Limb (tissue), 2 donors: ENCODE results near the gene ZNF831.

Source experiments
- DNase-seq, 2 donors: peaks; one replicate each; pipeline ENCODE4 v3.0.0-alpha.2; 2016; ENCODE audit errors: extremely low spot score in 2 of 2

The ZNF831 gene

DNA sequence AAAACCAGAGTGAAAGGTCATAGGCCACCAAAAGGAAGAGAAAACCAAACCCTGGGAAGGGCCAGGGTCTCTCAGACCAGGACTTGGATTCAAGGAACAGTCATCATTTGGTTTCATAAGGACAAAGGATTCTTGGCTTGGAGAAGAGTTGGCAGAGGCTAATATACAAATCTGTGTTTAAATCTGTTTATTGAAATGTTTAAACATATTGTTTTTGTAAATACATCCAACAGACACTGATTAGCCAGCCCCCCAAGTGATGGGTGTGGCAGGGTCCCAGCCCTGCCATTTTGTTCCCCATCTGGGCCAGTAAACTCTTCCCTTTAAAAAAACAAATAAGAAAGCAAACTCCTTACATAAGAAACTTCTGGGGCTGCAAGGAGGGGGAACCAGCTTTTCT, 6.1 kb upstream of the ZNF831 start:
- no peak for DNase-seq

DNA sequence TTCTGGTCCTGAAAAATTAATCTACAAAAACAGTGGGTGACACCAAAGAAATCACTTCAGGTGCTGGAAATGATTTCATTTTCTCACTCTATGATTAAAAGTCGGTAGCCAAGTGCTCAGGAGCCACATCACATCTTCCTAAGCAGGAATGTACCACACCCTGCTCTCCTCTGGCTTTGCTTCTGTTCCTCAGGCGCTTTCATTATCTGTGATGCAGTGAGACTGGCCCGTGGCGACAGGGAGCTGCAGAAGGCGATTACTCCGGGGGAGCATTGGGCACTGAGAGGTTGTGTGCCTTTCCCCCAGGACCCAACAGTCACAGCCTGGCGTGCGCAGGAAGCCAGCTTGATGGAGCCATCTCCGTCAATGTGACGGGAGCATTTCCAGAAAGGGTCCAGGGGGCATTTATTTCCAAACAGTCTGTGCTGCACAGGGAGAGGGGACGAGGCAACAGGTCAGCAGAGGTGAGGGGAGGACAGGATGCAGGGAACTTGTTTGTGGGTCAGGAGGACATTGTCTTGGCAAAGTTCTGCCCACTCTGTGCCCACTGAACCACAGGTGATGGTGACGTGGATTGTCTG, 5.6 kb upstream of the ZNF831 start:
- DNase-seq, result no peak

DNA sequence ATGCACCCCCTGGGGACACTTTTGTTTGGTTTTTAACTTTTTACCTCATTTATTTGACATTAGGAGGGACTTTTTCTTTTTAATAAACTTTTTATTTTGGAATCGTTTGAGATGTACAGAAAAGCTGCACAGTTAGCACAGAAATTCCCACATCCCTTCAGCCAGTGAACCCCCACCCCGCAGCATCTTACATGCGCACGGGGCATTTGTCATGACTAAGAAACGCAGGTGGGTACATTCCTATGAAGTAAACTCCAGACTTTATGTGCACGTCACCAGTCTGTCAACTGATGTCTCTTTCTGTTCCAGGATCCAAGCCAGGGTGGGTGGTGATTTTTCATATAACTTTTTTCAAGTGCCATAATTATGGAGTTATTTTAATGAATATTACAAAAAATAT, 4.9 kb upstream of the ZNF831 start:
- no peak for DNase-seq

DNA sequence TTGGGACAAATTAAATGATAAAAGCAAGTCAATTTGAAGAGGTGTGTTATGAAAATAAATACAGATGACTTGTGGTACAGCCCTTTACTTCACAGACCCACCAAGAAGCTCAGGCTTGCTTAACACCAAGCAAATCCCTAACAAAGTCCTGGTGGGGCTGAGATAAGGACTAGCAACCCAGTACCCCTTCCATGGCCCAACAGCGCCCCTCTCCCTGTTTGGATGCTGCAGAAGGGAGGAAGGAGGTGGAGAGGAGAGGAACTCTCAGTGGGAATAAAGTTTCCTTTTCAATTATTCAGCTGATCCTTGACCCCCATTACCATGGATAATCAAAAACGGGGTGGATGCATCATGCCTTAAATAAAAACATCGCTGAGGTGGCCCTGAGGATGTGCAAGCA, 4.5 kb upstream of the ZNF831 start:
- no peak for DNase-seq

DNA sequence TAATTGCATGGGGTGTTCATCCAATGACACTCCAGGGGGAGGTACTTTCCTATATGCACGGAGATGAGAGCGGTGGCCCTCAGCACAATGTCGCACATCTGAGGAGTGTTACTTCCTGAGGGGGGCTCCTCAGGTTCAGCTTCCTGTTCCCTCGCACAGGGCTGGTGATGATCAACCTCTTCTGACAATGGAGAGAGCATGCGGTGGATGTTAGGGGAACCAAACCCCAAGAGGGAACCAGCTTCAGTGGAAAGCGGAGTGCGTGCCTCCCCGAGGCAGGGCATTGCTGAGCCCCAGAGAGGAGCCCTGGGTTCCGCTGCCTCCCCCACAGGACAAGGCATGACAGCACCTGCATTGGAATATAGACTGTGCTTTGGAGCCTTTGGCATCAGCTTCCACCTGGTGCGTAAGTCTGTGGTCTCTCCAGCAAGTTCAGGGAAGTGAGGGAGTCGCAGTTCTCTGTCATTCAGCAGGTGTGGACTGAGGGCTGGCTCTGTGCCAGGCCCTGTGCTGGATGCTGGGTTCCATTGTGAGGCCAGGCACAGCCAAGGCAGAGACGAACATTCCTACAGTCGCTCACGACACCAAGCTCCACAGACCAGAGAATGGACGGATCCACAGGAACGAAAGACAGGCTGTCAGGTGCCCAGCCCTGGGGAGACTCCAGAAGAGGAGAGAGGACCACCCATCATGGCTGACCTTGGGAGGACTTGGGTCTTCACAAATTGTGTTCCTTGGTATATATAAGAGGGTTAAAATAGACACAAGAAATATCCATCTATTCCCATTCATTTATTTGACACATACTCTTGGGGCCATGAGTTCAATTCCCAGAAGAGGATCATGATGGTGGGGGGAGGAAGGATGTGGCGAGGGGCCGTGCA, 3.9 kb upstream of the ZNF831 start:
- DNase-seq, result no peak

DNA sequence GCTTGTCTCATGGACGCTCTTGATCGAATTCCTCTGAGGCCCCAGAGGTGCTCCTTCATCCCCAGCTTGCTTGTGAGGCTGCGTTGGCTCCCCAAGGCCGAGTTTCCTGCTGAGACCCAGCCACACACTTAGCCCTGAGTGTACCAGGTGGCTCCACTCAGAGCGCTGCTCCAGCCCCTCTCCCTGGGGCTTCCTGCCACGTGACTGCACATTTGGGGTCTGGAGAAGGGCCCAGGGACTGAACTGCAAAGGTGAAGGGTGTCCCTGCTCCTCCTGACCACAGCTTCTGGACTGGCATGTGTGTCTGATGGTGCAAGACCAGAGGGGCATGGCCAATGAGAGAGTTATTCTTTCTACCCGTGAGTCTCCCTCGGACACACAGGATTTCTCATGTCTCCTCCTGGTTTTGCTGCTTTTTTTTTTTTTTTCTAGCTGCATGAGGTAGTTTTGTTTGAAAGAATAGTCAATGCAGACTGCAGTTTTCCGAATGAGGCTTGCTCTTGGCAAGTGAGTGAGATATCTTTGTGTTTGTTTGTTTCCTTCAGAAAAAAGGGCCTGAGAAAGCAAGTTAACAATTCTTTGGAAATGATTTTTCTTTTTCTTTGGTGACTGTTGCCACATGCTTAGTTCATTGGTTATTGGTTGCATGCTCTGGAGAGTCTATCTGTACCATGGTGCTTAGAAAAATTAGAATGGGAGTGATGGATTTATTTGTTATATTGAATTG, 3.1 kb upstream of the ZNF831 start:
- DNase-seq, result no peak

DNA sequence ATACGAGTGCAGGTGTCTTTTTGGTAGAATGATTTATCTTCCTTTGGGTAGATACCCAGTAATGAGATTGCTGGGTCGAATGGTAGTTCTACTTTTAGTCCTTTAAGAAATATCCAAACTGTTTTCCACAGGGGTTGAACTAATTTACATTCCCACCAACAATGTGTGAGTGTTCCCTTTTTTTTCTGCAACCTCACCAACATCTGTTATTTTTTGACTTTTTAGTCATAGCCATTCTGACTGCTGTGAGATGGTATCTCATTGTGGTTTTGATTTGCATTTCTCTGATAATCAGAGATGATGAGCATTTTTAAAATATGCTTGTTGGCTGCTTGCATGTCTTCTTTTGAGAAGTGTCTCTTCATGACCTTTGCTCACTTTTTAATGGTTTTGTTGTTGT, 1.9 kb upstream of the ZNF831 start:
- DNase-seq, result no peak

DNA sequence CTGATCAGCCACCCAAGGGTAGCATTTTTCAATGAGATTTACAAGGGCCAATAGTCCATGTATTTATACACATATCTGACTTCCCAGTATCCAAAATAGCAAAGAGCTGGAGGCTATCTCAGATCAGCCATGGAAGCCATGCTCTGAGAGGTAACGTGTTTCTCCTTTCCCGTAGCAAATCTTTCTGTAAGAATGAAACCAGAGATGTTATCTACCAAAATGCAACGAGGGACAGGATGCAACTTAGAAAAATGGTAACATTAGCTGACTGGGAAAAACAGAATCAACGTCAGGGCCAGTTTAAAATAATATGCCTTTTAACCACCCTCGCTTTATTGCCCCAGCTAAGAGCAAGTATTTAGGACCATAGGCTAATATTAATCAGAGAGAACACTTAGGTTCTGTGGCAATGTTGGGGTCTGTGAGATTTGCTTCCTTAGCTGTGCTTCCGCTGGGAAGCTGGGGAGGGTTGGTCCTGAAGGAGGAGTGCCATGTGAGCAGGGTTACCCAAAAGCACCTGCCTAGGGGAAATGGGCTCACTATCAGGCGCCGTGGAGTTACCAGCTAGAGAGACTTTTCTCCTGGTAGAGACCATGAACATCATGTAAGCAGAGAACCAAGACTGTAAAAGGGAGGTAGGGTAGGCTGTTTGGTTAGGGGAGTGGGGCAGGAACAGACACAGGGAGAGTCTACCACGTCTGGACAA, 1.2 kb downstream of the ZNF831 start:
- no peak for DNase-seq

DNA sequence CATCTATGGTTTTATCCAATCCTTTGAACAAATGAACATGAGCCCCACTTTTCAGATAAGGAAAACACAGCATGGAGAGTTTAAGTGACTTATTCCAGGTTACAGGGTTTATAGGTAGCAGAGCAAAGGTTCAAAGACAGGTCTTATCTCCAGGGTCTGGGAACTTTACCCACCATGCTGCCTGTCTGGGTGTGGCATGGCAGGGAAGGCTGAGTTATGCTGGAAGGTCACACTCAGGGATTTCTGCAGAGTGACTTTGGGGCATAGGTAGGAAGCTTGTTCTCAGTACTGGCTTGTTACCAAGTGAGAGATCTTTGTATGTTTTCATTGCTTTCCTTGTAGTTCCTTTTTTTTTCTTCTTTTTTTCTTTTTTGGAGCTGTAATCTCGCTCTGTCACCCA, 1.8 kb downstream of the ZNF831 start:
- no peak for DNase-seq

DNA sequence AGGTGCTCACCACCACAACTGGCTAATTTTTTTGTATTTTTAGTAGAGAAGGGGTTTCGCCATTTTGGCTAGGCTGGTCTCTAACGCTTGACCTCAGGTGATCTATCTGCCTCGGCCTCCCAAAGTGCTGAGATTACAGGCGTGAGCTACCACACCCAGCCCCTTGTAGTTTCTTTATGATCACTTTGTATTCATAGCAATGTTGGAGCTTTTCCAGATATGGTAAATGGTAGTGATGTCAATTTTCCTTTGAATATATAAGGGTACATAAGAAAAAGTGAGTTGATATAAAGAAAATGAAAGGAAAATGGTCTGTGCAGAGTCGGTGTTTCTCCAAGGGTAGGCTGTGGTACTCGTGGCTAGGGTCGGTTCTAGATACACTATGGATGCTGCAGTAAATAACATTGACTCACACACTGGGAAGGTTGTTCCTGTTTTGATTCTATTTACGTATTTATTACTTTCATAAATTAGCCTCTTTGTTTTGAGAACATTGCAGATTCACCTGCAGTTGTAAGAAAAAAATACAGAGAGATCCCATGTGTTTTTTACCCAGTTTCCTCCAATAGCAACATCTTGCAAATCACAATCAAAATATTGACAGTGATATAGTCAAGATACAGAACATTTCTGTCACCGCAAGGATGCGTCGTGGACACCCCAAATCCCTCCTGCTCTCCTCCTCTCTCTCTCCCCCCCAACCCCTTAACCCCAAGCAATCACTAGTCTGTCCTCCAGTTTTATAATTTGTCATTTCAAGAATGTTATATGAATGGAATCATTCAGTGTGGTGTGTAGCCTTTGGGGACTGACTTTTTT, 2.5 kb downstream of the ZNF831 start:
- no peak for DNase-seq

DNA sequence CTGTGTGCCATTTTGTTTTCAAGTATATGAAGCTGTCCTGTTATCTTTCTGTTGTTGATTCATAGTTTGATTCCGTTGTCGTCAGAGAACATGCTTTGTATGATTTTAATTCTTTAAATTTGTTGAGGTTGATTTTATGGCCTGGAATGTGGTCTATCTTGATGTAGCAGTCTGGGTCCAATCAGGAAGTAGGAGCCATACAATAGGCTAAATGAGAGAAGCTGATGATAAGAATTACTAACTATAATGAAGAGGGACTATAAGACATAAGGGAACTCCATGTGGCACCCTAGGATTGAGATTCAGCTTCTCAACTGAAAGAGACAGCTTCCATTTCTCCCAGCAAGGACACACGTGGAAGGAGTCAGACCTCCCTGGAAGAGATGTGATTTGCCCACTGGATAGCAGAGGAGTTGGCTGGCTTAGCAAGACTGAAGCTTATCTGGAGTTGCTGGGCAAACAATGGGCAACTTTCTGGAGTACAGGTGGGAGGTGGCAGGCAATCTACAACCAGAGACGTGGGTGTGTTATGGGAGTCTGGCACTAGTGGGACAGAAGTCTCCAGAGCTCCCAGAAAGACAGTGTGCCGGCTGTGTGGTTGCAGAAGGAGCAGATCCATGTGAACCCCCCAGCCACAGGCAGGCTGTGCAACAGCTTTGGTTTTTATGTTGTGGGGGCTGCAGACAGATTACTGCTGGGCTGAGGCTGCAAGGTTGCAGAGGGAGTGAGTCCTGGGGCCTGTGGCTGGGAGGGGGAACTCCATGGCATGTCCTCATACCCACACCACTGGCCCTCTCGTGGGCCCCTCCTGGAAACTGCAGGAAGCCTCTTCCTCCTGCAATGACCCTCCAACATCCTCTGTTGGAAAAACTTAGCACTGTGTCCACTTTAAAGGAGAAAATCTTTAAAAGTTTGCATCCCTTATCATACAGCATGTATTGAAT, 7.1 kb downstream of the ZNF831 start:
- no peak for DNase-seq

DNA sequence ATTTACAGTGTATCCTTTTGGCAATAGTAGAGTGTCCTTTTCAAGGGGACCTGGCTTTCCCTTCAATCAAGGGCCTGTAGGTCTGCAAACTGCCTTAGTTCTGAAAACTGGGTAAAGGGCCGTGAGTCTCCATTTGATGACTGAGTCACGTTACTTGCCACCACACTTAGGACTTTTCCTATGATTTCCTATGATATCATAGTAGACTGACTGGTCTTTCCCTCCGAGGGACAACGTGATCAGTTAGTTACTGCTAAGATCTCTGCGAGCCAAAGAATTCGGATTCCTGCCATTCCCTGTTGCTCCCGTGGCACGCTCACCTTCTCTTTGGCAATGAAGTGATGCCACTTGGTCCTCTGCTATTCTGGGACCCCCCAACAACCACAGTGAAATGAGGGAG, 8.4 kb downstream of the ZNF831 start:
- DNase-seq, result no peak

DNA sequence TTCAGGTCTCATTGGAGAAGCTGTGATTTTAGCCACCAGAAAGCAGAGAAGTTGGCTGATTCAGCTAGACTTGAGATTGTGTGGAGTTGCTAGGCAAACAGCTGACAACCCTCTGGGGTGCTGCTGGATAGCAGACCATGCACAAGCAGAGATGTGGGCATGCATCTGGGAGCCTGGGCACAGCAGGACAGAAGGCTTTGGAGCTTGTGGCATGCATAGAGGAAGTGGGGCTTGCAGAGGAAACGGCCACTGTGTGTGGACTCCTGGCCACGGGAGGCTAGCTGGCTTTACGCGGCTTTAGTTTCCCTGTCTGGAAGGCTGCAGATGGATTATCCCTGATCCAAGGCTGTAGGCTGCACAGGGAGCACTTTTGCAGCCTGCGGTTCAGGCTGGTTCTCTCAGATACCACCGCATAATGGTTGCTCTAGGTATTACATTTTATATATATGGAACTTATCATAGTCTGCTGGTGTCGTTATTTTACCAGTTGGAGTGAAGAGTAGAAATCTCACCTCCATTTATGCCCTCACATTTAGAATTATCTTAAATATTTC, 10.4 kb downstream of the ZNF831 start:
- no peak for DNase-seq

DNA sequence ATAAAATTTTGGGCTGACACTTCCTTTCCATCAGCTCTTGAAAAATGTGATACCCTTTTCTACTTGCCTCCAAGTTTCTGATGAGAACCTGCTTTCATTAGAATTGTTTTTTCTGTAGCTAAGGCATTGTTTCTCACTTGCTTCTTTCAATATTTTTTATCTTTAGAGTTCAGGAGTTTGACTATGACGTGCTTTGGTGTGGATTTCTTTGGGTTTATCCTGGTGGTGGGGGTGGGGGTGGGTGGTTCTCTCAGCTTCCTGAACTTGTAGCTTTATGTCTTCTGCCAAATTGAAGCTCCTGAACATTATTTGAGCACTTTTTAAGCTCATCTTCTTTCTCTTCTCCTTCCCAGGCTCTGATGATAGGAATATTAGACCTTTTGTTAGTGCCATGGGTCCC, 11.4 kb downstream of the ZNF831 start:
- DNase-seq, result no peak

DNA sequence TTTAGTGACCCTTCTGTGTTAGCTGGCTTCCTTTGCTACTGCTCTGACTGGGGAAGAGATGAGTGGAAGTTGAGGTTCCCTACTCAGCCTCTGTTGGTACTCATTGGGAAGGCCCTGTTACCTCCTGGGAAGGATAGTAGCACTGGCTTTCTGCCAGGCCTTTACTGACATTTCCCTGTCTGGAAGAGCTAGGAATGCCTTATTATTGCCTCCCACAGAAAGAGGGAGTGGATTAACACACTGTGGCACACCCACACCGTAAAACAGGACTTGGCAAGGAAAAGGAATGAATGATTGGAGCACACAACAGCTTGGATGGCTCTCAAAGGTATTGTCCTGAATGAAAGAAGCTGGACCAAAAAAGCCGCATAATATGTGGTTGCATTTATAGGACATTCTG, 12.2 kb downstream of the ZNF831 start:
- no peak for DNase-seq

DNA sequence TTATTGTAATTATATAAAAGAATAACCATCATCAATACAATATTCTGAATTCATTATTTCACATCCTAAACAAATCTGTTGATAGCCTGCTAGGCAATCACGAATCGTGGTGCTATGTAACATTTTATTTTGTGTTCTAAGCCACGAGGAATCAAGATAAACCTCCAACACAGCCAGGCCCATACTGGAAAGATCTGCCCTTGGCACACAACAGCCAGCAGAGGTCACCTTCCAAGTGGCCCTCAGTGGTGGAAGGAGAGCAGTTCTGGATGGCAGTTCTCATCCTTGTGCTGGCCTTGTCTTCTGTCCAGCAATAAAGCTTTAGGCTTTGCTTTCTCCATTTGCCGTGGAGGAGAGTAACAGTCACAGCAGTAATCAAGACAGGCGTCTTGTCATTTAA, 13.2 kb downstream of the ZNF831 start:
- DNase-seq, result no peak

DNA sequence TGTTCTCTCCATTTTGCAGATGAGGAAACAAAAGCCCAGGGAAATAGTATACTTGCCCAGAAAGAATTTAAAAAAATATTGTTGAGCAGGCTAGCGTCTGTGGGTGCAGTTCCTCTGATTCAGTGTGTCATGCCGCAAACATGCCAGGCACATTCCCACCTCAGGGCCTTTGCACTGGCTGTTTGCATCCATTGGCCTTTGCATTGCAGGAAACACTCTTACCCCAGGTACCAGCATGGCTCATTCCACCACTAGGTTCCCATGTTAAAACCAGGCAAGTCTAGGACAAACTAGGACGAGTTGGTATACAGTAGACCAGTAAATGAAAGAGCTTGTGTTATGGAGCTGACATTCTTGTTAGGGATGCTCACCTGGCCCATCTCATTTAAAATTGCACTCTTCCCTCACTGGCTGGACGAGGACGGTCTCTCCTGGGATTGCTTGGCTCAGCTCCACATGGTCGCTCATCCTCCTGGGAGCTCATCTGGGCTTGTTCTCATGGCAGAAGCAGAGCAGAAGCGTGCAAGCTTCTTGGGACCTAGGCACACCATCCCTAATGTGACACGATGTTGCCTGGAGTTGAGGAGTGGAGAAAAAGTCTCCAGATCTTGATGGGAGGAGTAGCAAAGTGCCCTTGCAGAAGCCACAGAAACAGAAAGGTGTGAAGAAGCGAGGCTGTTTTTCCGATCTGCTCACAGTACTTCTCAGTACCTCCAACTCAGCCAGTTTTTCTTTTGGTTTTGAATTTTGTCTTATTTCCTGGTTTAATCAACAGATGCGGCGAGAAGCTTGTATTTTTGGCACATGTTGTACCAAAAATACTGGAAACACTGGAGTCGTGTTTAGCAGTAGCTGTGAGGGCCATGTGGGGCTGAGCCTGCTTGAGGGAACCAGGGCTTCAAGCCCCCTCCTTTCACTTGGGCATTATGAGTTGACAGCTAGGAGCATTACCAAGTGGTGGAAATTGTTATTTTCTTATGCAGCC, 13.9 kb downstream of the ZNF831 start:
- no peak for DNase-seq

DNA sequence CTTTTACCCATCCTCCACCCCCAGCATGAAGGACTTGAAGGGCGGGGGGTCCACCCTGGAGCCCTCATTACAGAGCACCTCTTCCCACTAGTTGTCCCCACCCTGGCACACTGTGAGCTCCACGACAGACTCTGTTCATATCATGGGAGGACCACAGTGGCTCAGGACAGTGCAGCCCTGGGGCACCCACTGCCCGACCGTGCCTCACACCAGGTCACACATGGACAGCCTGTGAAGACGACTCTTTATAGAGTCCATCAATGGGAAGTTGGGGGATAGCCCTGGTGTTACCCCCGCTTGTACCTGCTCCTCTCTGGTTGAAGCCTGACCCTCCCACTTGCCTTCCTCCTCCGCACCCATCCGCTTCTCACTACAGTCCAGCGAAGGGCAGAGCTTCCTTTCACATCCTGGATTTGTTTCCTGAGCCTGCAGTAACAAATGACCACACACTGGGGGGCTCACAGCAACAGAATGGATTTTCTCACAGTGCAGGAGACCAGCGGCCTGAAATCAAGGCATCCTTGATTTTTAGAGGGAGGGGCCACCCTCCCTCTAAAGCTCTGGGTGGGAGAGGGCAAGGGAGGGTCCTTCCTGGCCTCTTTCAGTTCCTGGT, 15.5 kb downstream of the ZNF831 start:
- no peak for DNase-seq
